GM18867 (cell line): ENCODE measurements around the gene SLC12A8.
A peak's percentile ranks its signal among the peaks of the same experiment; 100 is the strongest.
"Not testable (repeated sequence)": the region's sequence is repeated elsewhere in the genome, so short reads cannot be mapped to it uniquely, and the experiment has no call there.

ENCODE experiments used
- ATAC-seq: cut with Tn5 transposase; IDR thresholded peaks from one replicate; pipeline ENCODE4 v1.9.1; 2021; ENCODE audit warnings: mild to moderate bottlenecking, moderate library complexity; ENCODE audit not compliant: unreplicated experiment

SLC12A8 gene

DNA sequence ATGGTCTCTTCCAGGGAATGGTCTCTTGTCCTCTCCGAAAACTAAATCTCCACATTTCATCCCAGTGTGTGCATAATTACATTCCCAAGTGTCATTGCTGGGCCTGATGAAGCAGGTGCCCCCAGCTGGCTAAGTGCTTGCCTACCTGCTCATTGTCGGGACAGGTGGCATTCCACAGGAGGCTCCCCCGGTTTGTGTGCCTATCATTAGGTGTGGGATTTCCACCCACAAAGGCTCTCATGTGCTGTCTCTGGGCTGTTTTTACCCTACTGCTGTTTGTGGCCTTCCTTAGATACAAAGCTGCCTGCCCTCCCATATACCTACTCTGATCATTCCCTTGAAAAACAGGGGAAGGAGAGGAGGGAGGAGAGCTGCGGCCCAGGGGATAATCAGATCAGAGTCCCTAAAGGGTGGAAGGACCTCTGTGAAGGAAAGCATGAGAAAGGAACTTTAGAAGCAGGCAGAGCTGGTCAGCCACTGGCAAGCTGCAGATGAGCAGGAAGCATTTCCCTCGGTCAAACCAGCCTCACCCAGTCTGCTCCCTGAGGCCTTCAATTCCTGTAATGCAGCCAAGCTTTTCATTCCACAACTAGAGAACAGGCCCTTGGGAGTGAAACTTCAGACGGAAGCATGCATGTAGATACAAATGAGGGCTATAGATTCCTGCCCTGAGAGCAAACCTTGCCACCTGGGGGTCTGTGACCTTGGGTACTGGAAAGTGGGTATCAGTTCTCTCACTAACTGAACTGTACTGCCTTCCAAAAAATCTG, 96.1 kb downstream of the SLC12A8 start:
- ATAC-seq = no peak

- ATAC-seq = no peak
Measured at GRCh38 chr3:125115640-125116039, 96.9 kb downstream of the SLC12A8 start.

- ATAC-seq = no peak
Measured at GRCh38 chr3:125112981-125113380, 99.6 kb downstream of the SLC12A8 start.

- ATAC-seq = no peak
Measured at GRCh38 chr3:125110876-125111480, 101.6 kb downstream of the SLC12A8 start.

DNA sequence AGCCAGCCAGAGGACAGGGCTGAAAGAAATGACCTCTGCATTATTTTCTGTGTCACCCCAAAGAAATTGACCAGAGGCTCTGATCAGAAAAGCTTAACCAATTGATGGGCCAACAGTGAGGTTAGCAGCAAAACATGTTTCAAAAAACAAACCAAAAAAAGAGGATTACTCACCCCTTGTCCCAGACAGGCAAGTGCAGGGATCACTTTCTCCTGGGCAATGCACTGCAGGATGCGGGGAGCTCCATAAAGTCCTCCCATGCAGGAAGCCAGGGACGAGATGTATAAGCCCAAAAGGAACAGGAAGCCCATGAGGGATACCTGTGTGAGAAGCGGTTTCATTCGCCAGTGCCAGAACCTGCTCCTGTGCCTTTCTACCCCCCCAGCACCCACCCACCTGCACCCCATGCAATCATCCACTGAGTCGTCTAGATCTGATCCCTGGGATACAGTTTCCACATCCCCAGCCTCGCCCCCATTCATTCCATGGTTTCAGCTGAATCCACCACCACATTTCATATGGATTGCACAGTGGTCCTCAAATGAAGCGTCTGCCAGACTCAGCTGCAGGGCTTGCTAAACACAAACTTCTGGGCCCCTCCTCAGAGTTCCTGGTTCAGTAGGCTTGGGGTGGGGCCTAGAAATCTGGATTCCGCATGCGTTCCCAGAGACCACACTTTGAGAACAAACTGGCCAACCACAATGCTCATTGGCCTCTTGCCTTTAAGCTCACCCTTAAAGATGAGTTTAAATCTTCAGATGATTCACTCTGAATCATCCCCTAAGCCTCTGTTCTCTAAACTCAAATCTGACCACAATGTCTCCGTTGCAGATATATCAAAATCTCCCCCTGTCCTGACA, 102.3 kb downstream of the SLC12A8 start:
- no peak for ATAC-seq

GRCh38 chr3:125109536-125109925, 103.0 kb downstream of the SLC12A8 start:
- no peak for ATAC-seq

DNA sequence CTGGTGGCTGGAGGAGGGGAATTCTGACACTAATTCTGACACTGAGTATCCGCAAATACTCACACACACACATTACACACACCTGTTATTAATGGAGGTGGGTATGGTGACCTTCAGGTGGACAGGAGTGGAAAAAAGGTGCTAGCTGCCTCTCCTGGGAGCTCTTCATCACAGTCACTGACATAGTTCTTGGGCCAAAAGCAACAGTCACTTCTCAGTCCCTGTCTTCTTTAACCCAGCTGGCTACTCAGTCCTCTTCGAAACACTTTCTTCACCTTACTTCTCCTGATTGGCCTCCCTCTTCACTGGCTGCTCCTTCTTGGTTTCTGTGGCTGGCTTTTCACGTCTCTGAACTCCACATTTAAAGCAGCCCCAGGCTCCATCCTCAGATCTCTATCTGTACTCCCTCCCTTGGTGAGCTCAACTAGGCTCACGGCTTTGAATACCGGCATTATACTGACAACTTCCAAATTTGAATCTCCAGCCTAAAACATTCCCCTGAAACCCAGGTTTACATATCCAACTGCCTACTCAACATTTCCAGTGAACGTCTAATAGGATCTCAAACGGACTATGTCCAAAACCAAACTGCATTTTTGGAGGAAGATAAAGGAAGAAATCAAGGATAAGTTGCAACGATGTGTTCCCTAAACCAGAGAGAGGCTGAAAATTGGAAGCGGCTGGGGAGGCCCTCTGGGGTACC, 103.6 kb downstream of the SLC12A8 start:
- no peak for ATAC-seq

- peak; percentile 61 for ATAC-seq
Measured at GRCh38 chr3:125107861-125108567, 104.5 kb downstream of the SLC12A8 start.

DNA sequence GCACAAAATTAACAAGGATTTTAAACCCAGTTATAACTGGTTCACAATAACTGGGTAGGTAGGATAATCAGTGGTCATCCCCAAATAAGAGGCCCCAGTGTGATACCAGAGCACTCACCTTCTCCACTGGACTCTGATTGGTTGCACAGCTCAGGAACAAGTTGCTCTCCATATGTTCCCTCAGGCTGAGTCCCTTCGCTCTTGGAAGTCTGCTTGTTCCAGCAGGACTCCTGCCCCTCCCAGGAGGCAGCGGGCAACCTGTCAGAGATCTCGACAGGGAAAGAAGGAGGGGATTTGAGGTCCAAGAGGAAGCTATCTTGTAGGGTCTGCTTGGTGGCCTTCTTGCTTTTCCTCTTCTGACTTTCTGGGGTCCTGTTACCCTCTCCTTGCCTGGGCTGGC, 105.2 kb downstream of the SLC12A8 start:
- peak; percentile 3 for ATAC-seq

DNA sequence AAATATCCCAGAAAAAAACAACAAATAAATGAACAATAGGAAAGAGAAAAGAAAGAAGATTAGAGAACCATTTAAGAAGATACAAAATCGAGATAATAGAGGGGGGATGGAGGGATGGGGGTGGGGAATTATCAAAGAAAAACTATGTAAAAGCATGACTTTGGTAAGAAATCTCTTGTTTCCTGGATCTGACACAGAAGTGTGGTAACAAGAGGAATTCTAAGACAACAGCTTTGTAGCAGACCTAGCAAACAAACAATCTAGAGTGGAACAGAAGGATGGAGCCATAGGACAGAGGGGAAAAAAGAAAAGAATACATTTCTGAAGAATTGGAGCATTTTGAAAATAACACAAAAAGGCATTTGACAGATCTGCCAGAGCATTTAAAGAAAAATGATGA, 107.4 kb downstream of the SLC12A8 start:
- ATAC-seq = no peak

GRCh38 chr3:125104639-125105038, 107.9 kb downstream of the SLC12A8 start:
- no peak for ATAC-seq

DNA sequence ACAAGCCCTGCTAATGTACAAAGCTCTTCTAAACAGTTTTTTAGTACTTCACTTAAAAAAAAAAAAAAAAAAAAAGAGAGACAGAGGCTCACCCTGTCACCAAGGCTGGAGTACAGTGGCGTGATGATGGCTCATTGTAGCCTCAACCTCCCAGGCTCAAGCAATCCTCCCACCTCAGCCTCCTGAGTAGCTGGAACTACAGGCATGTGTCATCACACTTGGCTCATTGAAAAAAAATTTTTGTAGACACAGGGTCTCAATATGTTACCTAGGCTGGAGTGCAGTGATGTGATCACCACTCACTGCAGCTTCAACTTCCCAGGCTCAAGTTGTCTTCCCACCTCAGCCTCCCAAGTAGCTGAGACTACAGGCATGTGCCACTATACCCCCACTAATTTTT, 109.1 kb downstream of the SLC12A8 start:
- ATAC-seq = no peak

DNA sequence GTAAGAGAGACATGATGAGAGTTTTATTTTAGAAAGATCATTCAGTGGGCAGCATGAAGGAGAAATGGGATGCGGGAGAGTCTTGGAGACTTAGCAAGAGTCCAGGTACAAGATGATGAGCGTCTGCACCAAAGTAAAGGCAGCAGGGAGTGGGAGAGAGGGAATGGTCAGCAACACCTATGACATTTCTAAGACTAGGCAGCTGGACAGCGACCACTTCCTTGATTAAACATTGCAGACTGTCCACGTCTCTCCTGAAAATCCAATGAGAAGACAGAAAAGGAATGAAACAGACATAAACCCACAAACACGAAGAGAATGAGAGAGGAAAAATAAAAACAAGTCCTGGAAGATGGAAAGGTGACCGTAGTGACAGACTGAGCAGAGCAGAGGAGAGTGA, 110.1 kb downstream of the SLC12A8 start:
- no peak for ATAC-seq

DNA sequence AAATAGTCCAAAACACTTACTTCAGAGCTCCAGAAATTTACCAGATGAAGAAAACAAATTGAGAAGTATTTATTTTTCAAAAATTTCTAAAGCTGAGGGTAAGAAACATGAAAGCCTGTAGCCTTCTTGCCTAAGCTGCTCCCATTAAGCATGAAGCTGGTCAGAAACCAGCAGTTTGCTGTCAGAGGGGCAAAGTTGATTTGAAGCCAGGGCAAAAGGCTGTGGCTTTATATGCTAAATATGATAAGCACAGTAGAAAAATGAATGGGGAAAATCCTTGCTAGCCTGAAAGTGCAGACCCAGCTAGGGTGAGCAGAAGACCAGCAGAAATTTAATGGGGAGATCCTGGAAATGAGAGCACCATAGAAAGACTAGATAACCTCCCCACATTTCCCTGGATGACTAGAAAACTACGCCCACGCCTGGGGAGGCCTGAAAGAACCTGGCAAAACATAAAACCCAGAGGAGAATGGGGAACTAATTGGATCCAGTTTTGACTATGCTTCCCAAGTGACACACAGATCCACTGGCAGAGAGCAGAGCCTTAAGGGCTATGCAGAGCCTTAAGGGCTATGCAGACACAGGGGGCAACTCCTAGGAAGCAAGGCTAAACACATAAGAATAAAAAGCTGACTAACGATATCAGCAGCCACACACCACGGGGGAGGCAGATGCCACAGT, 113.8 kb downstream of the SLC12A8 start:
- ATAC-seq = no peak

GRCh38 chr3:125090649-125091048, 121.9 kb downstream of the SLC12A8 start:
- ATAC-seq = no peak

DNA sequence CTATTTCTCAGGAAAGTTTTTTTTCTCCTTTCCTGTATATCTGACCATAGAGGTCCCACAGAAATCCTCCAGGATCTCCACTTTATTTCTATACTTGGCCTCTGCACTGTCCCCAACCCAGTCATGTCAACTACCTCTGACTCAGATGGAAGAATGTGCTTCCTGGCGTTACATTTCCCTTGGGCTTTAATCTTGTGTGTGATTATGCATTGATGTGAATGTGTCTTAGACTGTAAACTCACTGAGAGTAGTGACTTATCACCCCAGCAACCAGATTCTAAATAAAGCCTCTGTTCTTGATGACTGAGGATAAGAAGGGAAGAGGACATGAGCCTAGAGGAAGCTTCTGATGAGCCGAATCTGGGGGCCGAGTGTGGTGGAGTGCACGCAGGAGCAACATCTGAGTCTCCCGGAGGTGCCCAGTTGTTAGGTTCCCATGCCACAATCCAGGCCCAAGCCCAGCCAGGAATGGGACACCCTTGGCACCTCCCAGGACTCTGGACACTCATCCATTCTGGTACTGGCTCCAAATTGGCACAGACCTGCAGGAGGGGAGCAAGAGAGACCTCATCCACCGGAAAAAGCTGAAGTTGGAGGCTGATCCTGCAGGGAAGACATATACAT, 124.7 kb downstream of the SLC12A8 start:
- ATAC-seq = no peak

- ATAC-seq = no peak
Measured at GRCh38 chr3:125085166-125085565, 127.4 kb downstream of the SLC12A8 start.

DNA sequence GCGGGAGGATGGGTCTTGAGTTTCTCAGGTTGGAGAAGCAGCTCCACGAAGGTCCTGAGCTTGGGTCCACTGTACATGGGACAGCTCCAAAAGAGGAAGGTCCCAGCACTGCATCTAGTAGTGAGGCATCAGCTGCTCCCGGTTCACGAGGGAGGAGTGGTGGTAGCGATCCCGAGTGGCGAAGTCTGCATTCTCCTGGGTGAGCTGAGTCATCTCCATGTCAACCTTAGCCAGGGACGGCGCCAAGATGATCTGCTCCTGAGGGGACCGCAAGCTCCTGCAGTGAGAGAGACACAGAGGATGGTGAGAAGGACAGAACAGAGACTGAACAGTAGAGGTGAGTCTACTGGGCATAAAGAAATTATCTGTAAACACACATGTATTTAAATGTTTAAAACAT, 128.8 kb downstream of the SLC12A8 start:
- ATAC-seq = no peak

- not testable (repeated sequence) for ATAC-seq
Measured at GRCh38 chr3:125082339-125082738, 130.2 kb downstream of the SLC12A8 start.
